Measurements from ENCODE around the gene NLRC3.

NLRC3 gene, protein sequence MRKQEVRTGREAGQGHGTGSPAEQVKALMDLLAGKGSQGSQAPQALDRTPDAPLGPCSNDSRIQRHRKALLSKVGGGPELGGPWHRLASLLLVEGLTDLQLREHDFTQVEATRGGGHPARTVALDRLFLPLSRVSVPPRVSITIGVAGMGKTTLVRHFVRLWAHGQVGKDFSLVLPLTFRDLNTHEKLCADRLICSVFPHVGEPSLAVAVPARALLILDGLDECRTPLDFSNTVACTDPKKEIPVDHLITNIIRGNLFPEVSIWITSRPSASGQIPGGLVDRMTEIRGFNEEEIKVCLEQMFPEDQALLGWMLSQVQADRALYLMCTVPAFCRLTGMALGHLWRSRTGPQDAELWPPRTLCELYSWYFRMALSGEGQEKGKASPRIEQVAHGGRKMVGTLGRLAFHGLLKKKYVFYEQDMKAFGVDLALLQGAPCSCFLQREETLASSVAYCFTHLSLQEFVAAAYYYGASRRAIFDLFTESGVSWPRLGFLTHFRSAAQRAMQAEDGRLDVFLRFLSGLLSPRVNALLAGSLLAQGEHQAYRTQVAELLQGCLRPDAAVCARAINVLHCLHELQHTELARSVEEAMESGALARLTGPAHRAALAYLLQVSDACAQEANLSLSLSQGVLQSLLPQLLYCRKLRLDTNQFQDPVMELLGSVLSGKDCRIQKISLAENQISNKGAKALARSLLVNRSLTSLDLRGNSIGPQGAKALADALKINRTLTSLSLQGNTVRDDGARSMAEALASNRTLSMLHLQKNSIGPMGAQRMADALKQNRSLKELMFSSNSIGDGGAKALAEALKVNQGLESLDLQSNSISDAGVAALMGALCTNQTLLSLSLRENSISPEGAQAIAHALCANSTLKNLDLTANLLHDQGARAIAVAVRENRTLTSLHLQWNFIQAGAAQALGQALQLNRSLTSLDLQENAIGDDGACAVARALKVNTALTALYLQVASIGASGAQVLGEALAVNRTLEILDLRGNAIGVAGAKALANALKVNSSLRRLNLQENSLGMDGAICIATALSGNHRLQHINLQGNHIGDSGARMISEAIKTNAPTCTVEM

DNA sequence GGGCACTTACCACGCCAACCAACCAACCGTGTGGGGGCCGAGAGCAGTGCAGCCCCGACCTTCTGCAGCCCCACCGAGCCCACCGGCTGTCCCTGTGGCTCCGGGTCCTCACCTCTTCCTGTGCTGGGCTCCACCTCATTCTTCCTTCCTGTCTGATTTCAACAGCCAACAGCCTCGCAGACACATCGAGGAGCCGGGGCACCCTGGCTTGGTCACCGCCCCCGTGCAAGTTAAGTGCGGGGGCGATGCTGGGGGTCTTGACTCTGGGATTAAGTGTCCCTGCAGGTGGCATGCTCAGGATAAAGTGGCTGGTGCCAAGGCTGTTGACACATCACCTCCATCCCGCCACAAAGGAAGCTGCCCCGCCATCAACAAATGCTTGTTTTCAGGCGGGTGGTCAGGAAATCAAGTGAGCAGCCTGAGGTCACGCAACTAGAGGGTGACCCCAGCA, at the start of gene NLRC3:
Gene NLRC3 (minus strand): TSS at position 102 of the 451 bp plus-strand sequence. CDS start 12,367 bp downstream, outside the sequence.
- in situ Hi-C loops (cut with HindIII; ENCODE audit: low sequenced_read_pairs): no loop called here

DNA sequence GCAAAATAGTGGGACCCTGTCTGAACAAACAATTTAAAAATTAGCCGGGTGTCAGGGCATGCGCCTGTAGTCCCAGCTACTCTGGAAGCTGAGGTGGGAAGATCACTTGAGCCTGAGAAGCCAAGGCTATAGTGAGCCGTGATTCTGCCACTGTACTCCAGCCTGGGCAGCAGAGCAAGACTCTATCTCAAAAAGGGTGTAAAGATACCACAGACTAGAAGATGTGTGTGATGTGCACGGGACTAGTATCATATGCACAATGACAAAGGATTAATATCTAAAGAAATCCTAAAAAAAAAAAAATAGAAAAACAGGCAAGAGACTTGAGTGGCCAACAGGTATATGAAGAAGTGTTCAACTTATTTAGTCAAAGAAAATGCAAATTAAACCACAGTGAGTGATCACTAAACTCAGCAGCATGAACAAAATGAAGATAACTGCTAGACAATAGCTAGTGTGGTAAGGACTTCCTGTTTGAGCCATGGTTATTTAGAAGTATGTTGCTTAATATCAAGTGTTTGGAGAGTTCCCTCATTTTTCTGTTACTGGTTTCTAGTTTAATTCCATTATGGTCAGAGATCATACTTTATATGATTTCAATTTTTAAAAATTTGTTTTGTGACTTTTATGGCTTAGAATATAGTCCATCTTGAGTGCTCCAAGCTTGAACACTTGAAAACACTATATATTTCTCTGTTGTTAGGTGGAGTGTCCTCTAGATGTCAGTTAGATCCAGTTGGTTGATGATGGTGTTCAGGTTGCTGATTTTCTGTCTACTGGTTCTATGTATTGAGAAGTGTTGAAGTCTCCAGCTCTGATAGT, 48.9 kb upstream of the NLRC3 start:
- in situ Hi-C loops (cut with HindIII; ENCODE audit: low sequenced_read_pairs): no loop called here

DNA sequence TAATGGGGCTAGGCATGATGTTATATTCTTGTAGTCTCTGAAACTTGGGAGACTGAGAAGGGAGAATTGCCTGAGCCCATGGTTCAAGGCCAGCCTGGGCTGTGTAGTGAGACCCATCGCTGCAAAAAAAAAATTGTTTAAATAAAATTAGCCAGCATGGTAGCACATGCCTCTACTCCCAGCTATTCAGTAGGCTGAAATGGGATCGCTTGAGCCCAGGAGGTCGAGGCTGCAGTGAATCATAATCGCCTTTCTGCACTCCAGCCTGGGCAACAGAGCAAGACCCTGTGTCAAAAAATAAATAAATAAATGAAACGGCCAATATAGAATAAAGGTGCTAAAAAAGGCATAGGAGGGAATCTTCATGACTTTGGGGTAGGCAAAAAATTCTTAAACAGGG, 48.1 kb upstream of the NLRC3 start:
- in situ Hi-C loops (cut with HindIII; ENCODE audit: low sequenced_read_pairs): no loop called here

DNA sequence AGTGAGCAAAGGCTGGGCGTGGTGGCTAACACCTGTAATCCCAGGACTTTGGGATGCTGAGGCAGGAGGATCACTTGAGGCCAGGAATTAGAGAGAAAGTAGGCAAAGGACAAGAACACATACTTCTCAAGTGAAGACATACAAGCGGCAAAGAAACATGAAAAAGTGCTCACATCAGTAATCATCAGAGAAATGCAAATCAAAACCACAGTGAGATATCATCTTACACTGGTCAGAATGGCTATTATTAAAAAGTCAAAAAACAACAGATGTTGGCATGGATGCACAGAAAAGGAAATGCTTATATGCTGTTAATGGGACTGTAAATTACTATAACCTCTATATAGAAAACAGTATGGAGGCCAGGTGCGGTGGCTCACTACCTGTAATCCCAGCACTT, 46.4 kb upstream of the NLRC3 start:
- in situ Hi-C loops (cut with HindIII; ENCODE audit: low sequenced_read_pairs): no loop called here

DNA sequence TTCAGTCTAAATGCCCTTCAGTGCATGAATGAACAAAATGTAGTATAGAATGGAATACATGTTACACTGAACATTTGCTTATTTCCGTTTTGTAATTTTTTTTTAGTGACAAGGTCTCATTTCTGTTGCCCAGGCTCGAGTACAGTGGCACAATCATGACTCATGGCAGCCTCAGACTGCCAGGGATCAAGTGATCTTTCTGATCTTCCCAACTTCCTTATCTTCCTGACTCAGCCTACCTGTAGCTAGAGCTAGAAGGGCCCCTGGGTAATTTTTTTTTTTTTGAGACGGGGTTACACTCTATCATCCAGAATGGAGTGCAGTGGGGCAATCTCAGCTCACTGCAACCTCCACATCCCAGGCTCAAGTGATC, 41.6 kb upstream of the NLRC3 start:
- in situ Hi-C loops (cut with HindIII; ENCODE audit: low sequenced_read_pairs): no loop called here

DNA sequence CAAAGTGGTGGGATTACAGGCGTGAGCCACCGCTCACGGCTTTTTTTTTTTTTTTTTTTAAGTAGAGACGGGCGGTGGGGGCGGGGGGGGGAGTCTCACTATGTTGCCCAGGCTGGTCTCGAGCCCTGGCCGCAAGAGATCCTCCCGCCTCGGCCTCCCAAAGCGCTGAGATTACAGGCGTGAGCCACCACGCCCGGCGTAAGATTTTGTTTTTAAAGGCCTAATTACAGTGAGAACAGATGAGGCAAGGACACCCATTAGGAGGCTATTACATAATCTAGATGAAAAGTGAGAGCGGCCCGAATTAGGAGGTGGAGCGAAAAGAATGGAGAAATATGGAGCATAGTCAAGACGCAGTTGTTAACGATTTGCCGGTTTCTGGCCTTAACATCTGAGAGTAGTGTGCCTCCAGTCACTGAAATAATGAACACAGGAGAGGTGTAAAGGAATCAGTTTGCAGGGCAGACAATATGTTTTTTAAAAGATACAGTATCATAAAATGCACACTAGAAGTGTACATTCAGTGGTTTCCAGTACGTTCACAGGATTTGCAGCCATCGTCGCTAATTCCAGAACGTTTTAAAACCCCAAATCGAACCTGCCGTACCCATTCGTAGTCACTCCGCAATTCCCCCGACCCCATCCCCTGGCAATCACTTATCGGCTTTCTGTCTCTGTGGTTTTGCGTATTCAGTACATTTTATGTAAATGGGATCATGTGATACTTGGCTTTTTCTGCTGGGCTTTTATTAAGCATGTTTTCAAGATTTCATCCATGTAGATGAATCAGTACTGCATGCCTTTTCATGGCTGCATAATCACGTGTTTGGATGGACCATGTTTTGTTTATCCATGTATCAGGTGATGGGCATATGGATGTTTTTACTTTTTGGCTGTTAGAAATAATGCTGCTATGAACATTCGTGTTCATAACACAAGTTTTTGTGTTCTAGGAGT, 35.6 kb upstream of the NLRC3 start:
- in situ Hi-C loops (cut with HindIII; ENCODE audit: low sequenced_read_pairs): no loop called here

DNA sequence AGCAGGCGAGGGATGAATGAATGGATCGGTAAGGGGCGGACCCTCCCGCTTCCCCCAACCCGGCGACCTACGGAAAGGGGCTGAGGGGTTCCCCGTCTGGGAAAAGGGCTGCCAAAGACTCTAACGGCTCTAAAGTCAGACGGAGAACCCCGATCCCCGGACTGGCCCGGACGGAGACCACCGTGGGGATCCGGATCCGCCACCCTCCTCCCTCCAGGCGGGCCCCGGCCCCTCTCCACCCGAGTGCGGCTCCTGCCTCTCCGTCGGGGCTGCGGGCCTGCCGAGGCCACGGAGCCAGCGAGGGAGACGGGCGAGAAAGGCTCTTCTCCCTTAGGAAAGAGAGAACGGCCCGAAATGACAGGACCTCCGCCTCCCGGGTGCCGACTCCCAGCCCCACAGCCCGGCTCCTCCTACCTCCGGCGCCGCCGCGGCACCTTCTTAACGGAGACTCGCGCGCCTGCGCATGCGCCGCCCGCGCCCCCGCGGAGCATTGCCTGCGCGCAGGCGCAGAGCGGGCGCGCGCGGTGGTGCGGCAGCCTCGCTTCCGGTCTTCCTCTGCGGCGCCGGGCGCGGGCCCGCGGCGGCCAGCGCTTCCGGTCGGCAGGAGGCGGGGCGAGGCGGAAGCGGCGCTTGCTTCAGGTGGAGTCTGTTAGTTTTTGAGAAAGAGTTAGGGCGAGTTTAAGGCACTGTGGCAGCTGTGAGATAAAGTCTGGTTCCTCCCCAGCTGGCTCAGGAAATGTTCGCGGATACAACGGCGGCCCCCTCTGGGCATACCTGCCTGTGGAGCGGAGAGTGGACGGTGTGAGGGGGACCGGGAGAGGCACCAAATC, 34.2 kb upstream of the NLRC3 start, which contains the start of gene SLX4:
Gene SLX4 (minus strand): TSS at position 461 of the 830 bp plus-strand sequence. CDS start 2,642 bp downstream, outside the sequence.
- in situ Hi-C loops (cut with HindIII; ENCODE audit: low sequenced_read_pairs): no loop called here

DNA sequence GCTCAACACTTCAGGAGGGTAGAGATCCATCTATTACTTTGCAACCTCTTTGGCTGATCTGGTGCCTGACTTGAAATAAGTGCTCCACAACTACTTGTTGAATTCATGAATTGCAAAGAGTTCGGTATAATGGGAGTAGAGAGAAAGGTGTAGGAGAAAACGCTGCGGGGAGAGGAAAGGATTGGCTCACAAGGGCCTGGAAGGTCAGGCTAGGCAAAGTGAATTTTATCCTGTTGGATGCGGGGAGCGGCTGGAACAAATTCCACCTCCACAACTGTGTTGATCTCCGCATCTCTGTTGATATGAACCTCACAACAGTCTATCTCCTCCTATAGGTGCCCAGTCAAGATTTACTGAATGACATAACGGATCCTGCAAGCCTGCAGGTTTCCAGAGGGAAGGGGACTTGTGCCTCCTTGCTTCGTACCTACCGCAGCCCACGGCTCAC, 33.5 kb upstream of the NLRC3 start:
- in situ Hi-C loops (cut with HindIII; ENCODE audit: low sequenced_read_pairs): no loop called here

DNA sequence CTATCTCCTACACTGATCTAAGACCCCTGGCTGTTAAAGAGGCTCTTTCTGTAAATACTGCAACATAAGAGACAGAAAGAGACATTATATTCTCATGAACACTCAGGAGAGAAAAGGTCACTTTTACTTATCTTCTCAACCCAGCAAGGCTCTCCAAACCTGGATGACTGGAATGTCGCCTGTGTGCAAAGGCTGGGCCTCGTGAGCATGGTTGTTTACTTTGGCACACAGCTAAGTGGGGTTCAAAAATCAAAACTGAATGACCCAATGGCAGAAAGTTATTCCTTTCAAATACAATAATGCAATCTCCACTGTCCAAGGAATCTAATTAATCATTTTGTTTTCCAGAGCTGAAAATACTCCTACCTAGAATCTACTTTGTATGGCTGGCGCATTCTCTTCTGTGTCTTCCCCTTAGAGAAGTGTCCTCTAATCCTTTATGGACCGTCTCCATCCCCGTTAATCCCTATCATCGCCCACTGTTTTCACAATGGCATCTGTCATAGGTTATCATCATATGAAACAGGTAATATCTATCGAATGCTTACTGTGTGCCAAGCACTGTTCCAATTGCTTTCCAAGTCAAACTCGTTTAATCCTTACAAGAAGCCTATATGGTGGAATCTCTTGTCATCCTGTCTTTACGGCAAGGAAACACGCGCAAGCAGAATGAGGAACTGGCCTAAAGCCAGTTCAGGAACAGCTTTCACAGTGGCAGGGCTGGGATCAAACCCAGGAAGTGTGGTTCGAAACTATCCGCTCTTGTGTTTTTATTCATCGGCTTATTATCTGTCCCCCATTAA, 32.9 kb upstream of the NLRC3 start:
- in situ Hi-C loops (cut with HindIII; ENCODE audit: low sequenced_read_pairs): loop anchor here (5.0 to 10.0 kb wide), 2 partner anchors 147 to 265 kb away; no protein-coding TSS in a partner anchor

DNA sequence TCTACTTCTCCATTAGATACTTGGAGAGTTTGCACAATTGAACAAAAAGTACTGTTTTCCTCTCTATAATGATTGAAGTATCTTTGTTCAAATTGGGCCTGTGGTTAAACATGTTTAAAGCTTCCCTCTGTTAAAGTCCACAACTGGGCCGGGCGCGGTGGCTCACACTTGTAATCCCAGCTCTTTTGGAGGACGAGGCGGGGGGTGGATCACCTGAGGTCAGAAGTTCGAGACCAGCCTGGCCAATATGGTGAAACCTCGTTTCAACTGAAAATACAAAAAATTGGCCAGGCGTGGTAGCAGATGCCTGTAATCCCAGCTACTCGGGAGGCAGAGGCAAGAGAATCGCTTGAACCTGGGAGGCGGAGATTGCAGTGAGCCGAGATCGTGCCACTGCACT, 31.8 kb upstream of the NLRC3 start:
- in situ Hi-C loops (cut with HindIII; ENCODE audit: low sequenced_read_pairs): loop anchor here (5.0 to 10.0 kb wide), 2 partner anchors 148 to 266 kb away; no protein-coding TSS in a partner anchor

DNA sequence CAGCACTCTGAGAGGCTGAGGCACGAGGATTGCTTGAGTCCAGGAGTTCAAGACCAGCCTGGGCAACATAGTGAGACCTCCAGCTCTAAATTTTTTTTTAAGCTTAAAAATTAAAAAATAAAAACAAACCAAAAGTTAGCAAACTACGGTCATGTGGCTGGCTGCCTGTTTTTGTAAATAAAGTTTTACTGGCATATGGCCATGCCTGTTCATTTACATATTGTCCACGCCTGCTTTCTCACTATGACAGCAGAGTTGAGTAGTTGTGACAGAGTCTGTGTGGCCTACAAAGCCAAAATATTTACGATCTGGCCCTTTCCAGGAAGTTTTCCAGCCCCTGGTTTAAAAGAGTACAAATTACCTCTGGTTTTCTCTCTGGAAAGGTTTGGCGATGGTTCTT, 30.9 kb upstream of the NLRC3 start:
- in situ Hi-C loops (cut with HindIII; ENCODE audit: low sequenced_read_pairs): loop anchor here (5.0 to 10.0 kb wide), 2 partner anchors 149 to 267 kb away; no protein-coding TSS in a partner anchor

DNA sequence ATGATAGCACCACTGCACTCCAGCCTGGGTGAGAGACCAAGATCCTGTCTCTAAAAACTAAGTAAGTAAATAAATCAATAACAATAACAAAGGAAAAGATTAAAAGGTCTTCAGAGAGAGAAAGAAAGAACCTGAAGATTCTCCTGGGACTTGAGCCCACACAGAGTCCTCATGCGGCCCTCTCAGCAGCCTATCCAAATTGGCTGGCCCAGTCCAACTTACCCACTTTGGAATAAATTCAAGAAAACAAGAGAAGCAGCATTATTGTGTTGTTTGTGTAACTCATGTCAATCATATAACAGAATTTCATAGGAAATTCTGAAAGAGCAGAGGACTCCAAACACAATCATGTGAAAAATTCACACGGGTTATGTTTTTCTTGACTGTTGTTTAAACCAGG, 30.4 kb upstream of the NLRC3 start:
- in situ Hi-C loops (cut with HindIII; ENCODE audit: low sequenced_read_pairs): loop anchor here (5.0 to 10.0 kb wide), 2 partner anchors 150 to 267 kb away; no protein-coding TSS in a partner anchor

DNA sequence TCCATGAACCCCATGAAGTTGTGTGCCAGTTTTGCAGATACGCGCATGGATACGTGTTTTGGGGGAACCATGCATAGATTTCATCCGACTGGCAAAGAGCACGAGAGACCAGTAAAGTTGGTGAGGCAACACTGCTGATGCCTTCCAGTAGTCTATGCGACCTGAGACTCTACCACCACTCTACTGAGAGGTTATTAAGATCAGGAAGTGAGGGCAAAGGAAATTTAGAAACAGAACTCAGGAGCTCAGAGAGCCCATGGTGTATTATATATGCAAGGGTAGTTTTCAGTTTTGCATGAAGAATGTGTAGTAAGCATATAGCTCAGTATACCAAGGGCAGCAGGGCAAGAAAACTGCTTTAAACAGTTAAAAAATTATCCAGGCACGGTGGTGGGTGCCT, 30.0 kb upstream of the NLRC3 start:
- in situ Hi-C loops (cut with HindIII; ENCODE audit: low sequenced_read_pairs): loop anchor here (5.0 to 10.0 kb wide), 2 partner anchors 150 to 268 kb away; no protein-coding TSS in a partner anchor

DNA sequence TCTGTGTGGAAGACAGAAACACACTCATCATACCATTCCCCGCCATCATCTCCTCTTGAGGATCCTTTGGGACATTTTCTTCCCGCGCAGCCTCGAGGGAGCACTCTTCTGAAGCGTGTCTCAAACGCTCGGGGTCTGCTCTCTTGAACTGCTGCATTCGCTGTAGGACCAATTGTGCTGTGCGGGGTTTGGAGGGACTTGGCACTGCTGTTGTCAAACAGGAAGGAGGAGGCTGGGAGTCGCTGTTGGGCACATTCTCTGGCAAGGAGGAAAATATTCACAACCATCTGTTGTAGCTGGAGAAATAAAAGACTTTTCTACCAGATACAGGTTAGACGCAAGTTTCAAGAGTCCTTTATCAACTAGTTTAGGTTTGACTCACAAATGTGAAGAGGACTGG, 29.2 kb upstream of the NLRC3 start:
- in situ Hi-C loops (cut with HindIII; ENCODE audit: low sequenced_read_pairs): loop anchor here (5.0 to 10.0 kb wide), 2 partner anchors 151 to 268 kb away; no protein-coding TSS in a partner anchor

DNA sequence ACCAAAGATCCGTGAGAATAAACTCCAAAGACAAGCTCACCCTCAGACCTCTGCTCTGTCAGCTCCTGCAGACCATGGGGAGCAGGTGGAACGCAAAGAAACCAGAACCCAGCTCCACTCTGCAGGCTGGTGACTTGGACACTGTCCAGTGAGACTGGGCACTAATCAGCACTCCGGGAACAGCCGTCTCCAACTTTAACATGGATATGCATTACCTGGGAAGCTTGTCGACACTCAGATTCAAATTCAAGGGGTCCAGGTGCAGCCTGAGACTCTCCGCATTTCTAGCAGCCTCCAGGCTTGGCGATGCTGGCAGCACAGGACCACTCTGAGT, 25.1 kb upstream of the NLRC3 start:
- in situ Hi-C loops (cut with HindIII; ENCODE audit: low sequenced_read_pairs): loop anchor here (5.0 to 10.0 kb wide), 2 partner anchors 95 to 273 kb away; no protein-coding TSS in a partner anchor

DNA sequence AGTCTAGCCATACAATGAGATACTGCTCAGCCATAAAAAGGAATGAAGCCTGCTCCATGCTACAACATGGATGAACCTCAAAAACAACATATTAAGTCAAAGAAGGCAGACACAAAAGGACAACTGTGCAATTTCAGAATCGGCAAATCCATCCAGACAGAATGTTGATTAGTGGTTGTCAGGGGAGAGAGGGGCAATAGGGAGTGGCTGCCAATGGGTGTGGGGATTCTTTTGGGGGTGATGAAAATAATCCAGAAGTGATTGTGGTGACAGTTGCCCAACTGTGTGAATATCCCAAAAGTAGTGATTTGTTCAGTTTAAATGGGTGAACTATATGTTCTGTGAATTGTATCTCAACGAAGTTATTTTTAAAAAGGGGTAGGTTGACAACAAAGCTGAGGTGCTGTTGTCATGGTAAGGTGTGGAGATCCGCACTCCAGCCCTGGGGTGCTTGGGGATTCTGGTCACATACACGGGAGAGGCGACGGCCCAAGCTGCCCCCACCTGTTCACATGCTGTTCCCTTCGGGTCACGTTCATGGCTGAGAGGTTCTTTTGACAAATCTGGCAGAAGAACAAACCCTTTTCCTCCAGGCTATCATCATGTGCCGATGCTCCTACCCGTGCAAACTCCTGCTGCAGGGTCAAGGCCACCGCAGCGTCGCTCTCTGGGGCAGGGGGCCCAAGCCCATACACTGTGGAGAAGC, 24.6 kb upstream of the NLRC3 start:
- in situ Hi-C loops (cut with HindIII; ENCODE audit: low sequenced_read_pairs): loop anchor here (5.0 to 10.0 kb wide), 2 partner anchors 94 to 273 kb away; no protein-coding TSS in a partner anchor

All from endothelial cell of hepatic sinusoid (primary cell).